COLO668 (cell line): Measurements from ENCODE around the gene FRA10AC1.

Source experiments
- DNase-seq: peaks from one replicate; lab custom pipeline; 2025; ENCODE audit not compliant: unreplicated experiment; lab: John Stamatoyannopoulos, UW

FRA10AC1 gene

GRCh38 chr10:93630625-93631557 is 71.5 kb downstream of the FRA10AC1 start:
- no peak for DNase-seq

- DNase-seq: no peak
Measured at GRCh38 chr10:93629647-93630305, 72.6 kb downstream of the FRA10AC1 start.

DNA sequence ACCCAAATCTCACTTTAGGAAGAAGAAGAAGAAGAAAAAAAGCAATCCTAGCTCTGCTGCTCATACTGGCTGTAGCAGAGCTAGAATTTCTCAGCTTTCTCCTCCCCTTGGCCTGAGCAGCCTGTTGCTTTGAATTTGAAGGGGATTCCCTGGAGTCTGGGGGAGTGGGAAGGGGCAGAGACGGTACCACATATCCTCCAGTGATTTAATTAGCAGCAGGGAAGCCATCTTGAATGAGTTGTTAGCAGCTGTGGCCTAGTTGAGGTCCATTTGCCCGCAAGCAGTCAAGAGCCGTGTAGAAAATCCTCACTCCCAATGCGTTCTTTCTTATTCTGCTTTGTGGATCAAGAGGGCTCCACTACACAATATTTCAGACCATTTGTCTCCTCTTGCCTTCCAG is 73.5 kb downstream of the FRA10AC1 start:
- no peak for DNase-seq

DNA sequence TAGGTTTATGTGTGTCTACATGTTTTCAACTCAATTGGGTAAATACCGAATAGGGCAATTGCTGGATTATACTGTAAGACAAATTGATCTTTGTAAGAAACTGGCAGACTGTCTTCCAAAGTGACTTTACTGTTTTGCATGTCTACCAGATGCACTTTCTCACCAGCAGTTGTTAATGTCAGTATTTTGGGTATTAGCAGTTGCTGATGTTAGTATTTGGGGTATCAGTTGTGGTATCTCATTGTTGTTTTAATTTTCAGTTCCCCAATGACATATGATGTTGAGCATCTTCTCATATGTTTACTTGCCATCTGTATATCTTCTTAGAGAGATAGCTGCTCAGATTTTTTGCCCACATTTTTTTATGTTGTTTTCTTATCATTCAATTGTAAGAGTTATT is 79.5 kb downstream of the FRA10AC1 start:
- no peak for DNase-seq

DNA sequence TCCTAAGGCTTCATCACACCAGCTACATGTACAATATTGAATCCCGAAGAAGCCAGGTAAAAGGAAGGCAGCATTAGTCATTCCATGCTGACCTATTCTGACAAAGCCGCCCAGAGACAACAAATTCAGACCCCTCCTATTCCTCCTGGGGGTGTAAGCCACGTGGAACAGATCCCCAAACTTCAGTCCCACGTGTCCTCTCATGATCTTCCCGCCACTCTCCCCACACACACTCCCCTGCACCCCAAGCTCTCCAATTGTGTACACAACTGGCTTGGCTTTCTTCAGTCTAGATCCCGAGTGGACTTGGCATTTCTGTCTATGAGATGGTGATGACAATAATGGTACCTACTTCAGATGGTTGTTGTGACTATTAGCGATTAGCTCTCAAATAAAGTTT is 81.5 kb downstream of the FRA10AC1 start:
- no peak for DNase-seq
